ENCODE data around the gene GAPVD1.

DNA sequence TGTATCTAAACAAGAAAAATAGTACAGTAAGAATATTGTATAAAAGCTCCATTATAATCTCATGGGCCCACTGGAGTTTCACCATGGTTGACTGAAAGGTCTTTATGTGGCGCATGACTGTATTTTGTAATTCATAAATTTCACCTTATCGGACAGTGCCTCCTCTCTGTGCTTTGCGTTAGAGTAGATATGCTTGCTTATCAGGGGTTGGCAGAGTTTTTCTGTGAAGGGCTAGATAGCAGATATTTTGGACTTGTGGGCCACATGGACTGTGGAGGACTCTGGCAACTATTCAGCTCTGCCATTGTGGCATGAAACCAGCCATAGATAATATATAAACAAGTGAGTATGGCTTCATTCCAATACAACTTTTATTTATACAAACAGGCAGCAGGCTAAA lies 23.2 kb downstream of the GAPVD1 start:
- TF ChIP-seq, protein P1, sequence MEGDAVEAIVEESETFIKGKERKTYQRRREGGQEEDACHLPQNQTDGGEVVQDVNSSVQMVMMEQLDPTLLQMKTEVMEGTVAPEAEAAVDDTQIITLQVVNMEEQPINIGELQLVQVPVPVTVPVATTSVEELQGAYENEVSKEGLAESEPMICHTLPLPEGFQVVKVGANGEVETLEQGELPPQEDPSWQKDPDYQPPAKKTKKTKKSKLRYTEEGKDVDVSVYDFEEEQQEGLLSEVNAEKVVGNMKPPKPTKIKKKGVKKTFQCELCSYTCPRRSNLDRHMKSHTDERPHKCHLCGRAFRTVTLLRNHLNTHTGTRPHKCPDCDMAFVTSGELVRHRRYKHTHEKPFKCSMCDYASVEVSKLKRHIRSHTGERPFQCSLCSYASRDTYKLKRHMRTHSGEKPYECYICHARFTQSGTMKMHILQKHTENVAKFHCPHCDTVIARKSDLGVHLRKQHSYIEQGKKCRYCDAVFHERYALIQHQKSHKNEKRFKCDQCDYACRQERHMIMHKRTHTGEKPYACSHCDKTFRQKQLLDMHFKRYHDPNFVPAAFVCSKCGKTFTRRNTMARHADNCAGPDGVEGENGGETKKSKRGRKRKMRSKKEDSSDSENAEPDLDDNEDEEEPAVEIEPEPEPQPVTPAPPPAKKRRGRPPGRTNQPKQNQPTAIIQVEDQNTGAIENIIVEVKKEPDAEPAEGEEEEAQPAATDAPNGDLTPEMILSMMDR (IDR thresholded peaks at IDR 0.05), result no peak
- no peak for TF ChIP-seq POLR2A (IDR thresholded peaks at IDR 0.05)
